GM19467 (cell line): ENCODE results near the gene NEDD9.

Experiments used
- ATAC-seq: cut with Tn5 transposase; IDR thresholded peaks from one replicate; pipeline ENCODE4 v1.9.1; 2021; ENCODE audit warnings: mild to moderate bottlenecking, moderate library complexity; ENCODE audit not compliant: unreplicated experiment

Gene NEDD9

DNA sequence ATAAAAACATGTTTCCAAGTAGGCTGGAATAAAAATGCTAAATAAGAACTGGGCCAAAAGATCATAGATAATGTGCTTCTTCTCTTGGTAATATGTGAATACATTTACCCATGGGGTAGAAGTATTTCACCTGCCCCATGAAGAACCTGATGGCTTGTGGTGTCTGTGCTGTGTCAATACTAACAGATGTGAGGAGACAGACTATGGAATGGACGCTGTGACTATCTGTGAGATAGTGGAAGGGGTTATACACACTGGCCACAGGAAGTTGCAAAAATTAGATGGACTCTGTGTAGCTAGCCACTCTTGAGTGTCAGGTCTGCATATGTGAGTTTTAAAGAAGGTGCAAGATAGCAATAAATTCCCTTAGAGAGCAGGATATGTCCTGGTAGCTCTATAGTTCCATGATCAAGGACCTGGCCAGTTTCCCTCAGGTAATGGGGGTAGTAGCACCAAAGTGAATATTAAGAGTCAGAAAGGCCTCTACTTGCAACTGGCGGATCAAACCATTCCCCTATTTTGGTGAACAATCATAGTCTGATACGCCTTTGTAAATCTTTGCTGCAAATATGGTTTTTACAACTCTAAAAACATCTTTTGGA is 48.6 kb downstream of the NEDD9 start:
- no peak for ATAC-seq

DNA sequence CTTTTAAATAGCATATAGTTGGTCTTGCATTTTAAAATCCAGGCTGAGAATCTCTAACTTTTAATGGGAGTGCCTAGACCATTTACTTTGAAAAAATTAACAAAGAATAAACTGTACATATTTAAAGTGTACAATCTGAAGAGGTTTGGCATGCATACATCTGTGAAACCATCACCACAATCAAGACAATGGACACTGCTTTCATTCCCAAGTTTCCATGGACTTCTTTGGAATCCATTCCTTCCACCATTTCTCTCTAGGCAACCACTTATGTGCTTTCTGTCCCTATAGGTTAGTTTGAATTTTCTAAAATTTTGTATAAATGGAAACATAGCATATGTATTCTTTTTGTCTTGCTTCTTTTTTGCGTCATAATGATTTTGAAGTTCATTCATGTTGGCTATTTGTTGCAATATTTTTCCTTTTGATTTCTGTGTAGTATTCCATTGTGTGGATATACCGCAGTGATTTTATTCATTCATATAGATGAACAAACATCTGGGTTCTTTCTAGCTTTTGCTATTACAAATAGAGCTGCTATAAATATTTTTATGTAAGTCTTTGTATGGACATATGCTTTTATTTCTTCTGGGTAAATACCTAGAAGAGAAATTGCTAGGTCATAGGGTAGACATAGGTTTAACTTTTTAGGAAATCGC is 50.9 kb downstream of the NEDD9 start:
- ATAC-seq = no peak

- no peak for ATAC-seq
Measured at GRCh38 chr6:11179419-11180202, 52.9 kb downstream of the NEDD9 start.

DNA sequence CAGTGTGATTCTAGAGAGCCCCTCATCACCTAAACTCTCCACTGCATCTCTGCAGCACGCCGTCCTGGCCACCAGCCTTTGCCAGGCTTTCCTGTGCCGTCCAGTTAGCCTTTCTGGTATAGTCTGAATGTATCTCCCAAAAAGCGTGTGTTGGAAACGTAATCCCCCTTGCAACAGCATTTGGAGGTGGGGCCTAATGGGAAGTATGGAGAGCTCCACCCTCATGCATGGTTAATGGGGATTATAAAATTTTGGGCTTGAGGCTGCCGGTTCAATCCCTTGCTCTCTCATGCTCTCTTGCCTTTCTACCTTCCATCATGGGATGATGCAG is 53.4 kb downstream of the NEDD9 start:
- ATAC-seq = no peak

DNA sequence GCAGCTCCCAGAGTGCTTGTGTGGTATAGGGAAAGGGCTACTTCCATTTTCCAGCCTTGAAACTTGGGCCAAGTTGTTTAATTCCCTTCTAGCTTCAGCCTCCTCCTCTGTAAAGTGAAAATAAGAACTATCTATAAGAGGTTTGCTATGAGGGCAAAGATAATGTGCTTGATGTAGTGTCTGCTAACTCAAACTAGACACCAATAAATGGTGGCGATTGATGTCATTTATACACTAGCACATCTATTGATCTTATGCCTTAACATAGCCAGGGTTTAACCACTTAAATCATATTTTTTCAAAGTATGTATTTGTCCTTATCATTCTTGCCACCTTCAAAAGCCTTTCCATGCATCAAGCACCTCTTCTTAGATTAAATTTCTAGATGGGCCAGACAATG is 55.2 kb downstream of the NEDD9 start:
- no peak for ATAC-seq

DNA sequence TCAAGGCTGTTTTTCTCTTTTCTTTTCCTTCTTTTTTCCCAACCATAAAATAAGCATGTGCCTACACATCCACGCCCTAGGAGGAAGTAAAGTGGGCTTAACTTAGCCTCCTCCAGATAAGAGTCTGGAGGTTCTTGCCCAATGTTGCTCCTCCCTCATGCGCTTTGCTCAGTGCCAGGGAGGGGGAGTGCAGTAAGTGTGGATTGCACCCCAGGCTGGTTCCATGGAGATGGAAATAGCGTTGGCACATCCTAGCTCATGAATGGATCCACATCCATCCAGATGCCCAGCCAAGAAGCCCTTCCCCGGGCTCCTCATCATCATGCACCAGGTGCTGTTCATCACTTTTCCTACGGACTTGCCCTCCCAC is 58.2 kb downstream of the NEDD9 start:
- ATAC-seq = no peak

- no peak for ATAC-seq
Measured at GRCh38 chr6:11172501-11173327, 59.8 kb downstream of the NEDD9 start.

DNA sequence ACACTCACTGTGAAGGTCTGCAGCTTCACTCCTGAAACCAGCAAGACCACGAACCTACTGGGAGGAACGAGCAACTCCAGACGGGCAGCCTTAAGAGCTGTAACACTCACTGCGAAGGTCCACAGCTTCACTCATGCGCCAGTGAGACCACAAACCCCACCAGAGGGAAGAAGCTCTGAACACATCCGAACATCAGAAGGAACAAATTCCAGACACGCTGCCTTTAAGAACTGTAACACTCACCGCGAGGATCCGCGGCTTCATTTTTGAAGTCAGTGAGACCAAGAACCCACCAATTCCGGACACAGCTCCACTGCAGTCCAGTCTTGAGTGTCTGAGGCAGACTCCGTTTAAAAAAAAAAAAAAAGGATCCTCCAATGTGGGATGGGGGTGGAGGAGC is 60.5 kb downstream of the NEDD9 start:
- no peak for ATAC-seq

DNA sequence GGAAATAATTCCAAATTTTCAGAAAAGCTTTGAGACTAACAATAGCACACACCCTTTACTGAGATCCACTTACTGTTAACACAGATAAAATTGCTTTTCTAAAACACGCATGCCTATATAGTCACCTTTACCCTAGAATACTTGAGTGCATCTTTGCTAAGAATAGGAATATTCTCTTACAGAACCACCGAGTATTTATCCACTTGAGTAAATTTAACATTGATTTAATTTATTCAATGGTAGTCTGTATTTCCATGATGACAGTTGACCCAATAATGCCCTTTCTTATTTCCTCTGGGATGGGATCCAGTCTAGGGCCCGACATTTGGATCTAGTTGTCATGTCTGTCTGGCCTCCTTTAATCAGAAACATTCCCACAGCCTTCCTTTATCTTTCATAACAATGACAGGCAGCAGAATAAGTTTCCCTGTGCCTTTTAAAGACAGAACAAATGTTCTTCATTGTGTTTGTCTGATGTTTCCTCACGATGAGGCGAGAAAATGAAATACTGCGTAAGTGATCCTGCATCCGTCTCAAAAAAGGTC is 64.3 kb downstream of the NEDD9 start:
- no peak for ATAC-seq

DNA sequence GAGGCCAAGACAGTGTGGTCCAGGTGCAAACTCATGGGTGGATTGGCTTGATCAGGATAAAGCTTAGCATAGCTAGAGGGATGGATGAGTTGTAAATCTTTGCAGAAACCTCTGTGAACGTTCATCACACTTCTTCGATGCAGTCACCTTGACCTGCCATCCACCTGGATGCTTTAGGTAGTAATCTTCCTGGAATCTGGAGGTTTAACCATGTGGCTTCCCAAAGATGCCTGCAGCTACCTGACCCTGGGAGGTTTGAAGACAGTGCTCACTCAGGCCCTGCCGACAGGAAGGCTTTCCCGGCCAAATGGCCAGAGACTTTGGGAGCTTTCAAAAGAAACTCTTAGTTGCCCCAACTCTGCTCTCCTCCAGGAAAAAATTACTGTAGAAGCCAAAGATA is 65.5 kb downstream of the NEDD9 start:
- ATAC-seq = no peak

DNA sequence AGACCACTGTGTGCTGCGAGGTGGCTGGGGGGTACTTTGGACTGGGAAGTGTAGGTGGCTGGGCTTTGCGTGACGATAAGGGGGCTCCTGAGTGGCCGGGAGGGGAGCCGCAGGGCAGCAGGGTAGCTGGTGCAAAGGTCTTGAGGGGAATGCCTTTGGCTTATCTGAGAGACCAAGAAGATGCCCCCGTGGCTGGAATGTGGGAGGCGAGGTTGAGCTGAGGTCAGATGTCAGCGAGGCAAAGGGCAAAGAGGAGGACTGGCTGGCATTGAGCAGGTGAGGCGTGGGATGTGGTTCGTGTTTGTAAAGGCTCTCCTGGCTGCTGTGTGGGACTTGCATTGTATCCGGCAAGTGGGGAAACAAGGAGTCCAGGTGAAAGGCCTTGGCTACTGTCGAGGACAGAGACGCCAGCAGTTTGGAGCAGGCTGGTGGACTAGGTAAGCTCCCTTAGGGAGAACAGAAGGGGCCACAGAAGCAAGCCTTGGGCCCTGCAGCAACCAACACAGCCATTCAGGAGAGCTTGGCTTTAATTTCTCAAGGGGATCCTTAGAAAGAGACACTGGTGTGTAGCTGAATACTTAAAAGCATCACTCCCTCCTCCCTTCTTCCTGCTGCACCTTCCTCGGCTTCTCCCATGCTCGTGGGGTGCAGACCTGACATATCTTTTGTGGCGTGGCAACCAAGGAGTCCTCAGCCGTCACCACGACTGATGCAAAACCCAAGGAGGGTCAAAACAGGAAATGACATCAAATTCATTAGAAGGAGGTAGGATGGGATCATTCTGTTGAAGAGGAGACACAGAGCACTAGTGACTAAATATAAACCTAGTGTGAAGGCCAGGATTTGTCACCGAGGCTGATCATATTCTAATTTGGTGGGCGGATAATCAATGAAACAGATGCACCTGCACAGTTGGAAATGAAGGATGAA is 67.5 kb downstream of the NEDD9 start:
- no peak for ATAC-seq

- no peak for ATAC-seq
Measured at GRCh38 chr6:11163932-11164331, 68.5 kb downstream of the NEDD9 start.

DNA sequence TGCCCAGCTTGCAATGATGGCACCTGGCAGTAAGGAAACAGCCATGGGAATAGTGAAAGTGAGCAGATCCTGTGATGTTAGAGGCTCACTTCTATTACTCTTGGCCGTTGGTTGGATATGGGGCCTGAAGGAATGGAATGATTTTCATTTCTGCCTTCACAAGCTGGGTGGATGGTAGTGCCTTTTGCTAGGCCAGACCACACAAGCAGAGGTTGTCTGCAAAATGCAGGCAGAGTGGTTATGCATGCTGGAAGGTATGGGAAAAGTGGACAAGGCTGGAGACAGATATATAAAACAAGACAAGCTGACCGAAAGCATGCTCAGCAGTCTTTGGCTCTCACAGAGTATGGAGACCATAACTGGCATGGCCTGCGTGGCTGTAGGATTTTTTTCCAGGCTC is 70.2 kb downstream of the NEDD9 start:
- no peak for ATAC-seq

- no peak for ATAC-seq
Measured at GRCh38 chr6:11161031-11161956, 71.2 kb downstream of the NEDD9 start.

- no peak for ATAC-seq
Measured at GRCh38 chr6:11160199-11160598, 72.3 kb downstream of the NEDD9 start.

DNA sequence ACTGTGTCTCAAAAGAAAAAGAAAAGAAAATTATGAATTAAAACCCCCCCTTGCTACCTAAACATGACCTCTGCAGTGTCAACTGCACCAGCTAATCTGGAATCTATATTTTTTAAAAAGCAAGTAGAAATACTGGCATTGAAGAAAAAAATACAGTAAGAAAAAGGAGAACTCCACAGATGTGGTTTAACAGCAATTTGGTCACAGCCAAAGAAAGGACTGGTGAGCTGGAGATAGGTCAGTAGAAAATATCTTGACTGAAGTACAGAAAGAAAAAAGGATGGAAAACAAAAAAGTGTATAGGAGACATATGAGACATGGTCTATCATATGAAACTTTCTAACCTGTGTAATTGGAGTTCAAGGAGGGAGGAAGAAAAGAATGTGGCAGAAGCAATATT is 76.9 kb downstream of the NEDD9 start:
- ATAC-seq = no peak

DNA sequence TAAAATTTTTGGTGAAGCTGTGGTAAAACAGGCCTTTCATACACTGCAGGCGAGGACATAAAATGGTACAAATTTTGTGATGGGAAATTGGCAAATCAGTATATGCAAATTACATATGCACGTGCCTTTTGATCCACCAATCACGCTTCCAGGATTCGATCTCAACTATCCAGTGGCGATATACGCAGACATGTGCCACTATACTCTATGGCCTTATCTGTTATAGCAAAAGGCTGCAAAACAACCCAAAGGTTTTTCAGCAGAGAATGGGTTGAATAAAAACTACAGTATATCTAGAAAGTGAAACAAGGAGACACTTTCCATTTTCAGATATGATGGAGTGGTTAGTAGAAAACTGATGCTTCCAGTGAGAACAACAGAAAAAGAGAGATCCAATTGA is 79.0 kb downstream of the NEDD9 start:
- no peak for ATAC-seq

DNA sequence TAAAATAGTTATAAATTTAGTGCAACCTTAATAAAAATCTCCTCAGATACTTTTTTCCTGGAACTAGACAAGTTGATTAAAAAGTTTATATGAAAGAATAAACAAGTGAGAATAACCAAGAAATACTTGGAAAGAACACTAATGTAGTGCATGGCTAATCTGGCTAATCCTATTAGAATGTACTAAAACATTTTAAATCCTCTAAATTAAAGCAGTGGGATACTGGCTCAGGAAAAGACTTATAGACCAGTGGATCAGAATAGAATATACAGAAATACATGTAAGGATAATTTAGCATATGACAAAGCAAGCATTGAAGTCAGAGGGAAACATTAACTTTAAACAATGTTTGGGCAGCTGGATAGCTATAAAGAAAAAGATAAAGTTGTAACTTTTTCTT is 79.9 kb downstream of the NEDD9 start:
- ATAC-seq = no peak

DNA sequence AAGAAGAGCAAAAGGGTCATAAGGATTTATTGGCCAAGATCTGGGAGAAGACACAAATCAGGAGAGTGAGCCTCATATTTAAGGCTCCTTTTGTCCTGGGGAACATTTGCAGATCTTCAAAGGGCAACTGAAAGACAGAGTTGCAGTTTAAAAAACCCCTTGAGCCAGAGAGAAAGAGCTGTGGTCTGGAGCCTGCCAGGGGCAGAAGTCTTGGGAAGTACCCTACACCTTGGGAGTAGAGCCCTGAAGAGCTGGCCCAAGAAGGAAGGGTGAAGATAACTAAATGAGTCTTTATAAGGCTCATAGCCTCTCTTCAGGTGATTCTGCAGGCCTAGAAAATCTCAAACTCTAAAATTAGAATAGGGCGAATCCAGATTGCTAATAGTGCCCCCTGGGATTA is 81.0 kb downstream of the NEDD9 start:
- no peak for ATAC-seq
